Measurements from ENCODE around the gene FHOD3.

Gene FHOD3

GRCh38 chr18:36470896-36471295, 173.4 kb downstream of the FHOD3 start:
- no peak for DNase-seq (ENCODE audit: low read depth, low spot score)

GRCh38 chr18:36471393-36471792, 173.9 kb downstream of the FHOD3 start:
- DNase-seq (ENCODE audit: low read depth, low spot score): no peak

- no peak for DNase-seq (ENCODE audit: low read depth, low spot score)
These were observed 178.9 kb downstream of the FHOD3 start for GRCh38 chr18:36476433-36476832.

GRCh38 chr18:36477776-36478175, 180.3 kb downstream of the FHOD3 start:
- DNase-seq (ENCODE audit: low read depth, low spot score): no peak

- no peak for DNase-seq (ENCODE audit: low read depth, low spot score)
These were observed 183.7 kb downstream of the FHOD3 start for GRCh38 chr18:36481201-36481657.

- no peak for DNase-seq (ENCODE audit: low read depth, low spot score)
These were observed 184.4 kb downstream of the FHOD3 start for GRCh38 chr18:36481935-36482334.

DNA sequence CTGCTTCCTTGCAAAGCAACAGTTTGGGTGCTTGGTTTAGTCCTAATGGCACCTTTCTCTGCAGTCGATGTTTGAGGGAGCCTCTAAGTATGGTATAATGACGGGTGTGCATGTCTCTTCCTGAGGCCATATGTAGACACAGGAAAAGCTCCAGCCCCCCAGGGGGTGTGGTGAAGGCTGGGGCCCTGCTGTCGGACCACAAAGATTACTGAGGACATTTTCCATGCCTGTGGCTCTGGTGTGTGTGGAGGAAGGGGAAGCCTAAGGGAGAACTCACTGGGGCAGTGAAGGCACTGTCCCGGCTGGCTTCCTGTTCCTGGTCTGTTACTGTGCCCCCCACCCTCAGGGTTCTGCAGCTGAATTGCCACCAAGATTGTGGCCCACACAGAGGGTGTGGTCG, 187.1 kb downstream of the FHOD3 start:
- DNase-seq (ENCODE audit: low read depth, low spot score): no peak

GRCh38 chr18:36485772-36486171, 188.3 kb downstream of the FHOD3 start:
- no peak for DNase-seq (ENCODE audit: low read depth, low spot score)

- no peak for DNase-seq (ENCODE audit: low read depth, low spot score)
These were observed 190.6 kb downstream of the FHOD3 start for GRCh38 chr18:36488131-36488530.

- DNase-seq (ENCODE audit: low read depth, low spot score): no peak
These were observed 193.4 kb downstream of the FHOD3 start for GRCh38 chr18:36490897-36491296.

- DNase-seq (ENCODE audit: low read depth, low spot score): no peak
These were observed 195.3 kb downstream of the FHOD3 start for GRCh38 chr18:36492604-36493329.

GRCh38 chr18:36493349-36494159, 196.0 kb downstream of the FHOD3 start:
- no peak for DNase-seq (ENCODE audit: low read depth, low spot score)

DNA sequence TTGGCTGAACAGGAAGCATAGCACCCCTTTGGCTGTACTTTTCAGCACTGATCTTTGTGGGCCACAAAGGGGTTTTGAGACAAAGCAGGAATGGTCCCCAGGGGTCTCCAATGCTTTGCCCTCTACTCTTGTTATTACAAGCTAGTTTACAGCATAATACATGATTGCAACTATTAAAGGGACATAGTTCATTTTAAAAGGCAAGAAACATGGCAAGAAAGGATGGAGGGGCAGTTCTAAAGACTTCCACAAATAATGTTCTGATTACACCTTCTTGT, 196.6 kb downstream of the FHOD3 start:
- no peak for DNase-seq (ENCODE audit: low read depth, low spot score)

- DNase-seq (ENCODE audit: low read depth, low spot score): no peak
These were observed 198.5 kb downstream of the FHOD3 start for GRCh38 chr18:36496022-36496421.

DNA sequence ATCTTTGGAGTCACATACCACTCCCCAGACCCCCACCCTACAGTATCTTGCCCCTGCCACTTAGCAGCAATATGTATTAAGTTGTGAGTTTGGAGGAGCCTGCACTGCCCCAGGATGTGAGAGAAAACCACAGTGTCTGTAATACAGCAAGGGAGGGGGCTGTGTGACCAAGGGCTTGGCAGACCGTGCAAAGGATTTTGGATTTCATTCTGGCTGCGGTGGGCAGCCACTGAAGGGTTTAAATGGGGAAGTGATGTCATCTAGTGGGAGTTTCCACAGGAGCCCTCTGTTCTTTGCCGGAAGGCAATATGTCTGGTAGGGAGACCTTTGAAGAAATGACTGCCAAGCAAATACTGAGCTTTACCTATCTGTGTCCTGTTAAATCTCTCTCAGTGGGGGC, 202.4 kb downstream of the FHOD3 start:
- DNase-seq (ENCODE audit: low read depth, low spot score): no peak

GRCh38 chr18:36501100-36501499, 203.6 kb downstream of the FHOD3 start:
- DNase-seq (ENCODE audit: low read depth, low spot score): no peak

GRCh38 chr18:36503477-36503876, 206.0 kb downstream of the FHOD3 start:
- DNase-seq (ENCODE audit: low read depth, low spot score): no peak

GRCh38 chr18:36504928-36505327, 207.4 kb downstream of the FHOD3 start:
- no peak for DNase-seq (ENCODE audit: low read depth, low spot score)

DNA sequence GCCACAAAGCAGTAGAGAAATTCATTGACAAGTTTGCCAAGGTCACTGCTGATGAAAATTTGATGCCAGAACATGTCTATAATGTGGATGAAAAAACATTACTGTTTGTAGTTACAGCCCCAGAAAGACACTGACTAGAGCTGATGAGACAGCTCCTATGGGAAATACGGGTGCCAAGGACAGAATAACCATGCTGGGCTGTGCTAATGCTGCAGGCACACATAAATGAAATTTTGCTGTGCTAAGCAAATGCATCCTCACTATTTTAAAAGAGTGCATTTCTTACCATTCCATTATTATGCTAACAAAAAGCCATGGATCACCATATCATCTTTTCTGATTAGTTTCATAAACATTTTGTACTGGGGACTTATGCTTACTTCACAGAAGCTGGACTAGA, 208.2 kb downstream of the FHOD3 start:
- DNase-seq (ENCODE audit: low read depth, low spot score): no peak

DNA sequence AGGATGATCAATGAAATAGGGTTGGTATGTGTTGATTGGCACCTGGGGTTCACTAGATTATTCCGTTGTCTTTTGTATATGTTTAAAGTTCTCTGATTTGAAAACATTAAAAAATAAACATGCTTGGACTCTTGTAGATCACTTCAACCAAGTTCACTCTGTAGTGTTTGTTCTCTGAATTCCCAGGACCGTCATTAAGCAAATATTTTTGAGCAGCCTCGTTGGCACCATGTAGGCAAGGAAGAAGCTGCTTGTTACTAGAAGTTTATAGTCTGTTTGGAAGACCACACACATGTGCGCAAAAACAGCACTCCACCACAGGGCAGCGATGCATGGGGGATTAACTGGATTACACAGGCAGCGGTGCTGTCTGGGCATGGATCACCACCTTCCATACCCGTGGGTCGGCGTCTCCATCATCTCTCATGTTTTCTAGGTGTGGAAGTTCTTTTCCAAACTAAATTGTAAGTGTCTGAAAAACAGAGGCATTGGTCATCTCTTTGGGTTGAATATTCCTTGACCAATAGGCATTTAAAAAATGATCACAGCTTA, 212.2 kb downstream of the FHOD3 start:
- DNase-seq (ENCODE audit: low read depth, low spot score): no peak

DNA sequence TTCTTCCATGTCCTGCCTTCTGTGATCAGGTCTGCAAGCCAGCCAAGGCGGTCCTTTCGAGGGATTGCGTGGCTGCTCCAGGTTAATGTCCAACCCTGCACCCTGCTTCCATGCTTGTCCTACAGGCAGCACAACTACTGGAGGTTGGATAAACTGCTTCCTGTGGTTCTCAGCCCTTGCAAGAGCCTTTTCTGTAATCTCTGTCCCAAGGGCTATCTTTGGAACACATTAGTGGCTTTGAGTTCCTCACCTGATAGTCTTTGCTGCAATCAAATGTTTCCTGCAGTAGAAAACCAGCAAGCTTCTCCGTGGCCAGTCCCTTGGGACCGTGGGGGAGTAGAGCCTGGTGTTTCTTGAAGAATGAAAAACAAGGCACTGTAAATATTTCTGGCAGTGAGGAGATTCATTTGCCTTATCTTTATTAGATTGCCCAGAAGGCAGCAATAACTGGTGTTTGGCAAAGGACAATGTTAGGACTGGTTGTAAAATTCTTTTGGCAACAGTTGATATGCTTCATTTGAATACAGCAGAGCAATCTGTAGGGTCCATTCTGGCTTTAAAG, 214.4 kb downstream of the FHOD3 start:
- DNase-seq (ENCODE audit: low read depth, low spot score): no peak

DNA sequence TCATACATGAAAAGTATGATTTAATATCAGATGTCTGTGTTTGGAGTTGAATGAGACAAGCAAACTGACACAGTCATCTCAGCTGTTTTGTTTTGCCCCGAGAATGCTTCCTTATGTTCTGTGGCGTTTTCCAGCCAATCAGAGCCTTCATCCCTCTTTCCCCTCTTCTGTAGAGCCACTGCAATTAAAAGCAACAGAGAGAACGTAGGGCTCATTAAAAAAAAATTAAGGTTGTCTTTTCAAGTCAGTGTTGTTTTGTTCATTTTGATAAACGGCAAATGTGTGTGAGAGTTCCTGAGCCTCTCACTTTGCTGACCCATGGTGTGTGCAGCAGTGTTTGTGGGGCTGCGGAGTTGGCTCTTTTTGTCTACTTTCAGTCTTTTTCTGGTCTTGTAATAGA, 216.0 kb downstream of the FHOD3 start:
- no peak for DNase-seq (ENCODE audit: low read depth, low spot score)

DNA sequence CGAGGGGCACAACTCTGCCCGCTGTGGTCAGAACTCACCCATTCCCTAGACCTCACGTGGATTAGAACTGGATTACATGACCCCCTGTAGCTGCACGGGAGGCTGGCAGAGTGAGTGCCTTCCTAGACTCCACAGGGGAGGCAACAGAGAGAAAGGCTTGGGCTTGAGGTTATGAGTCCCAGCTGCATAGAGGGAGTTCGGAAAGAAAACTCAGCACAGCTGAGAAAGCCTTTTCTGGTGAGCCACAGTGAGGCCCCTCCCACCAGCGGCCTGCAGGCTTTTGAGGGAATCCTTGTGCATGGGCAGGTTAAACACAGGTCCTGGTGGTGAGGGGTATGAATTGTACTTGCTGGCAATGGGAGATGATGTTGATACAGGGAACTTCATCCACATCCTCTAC, 217.3 kb downstream of the FHOD3 start:
- DNase-seq (ENCODE audit: low read depth, low spot score): no peak

All from brain pericyte (primary cell).